H1 (cell line): ENCODE measurements around the gene ICOSLG. TPM values are rescaled to one million over a fixed set of nuclear protein-coding genes. Genes with fewer than 3 reads are reported as not detected.
"Not testable (repeated sequence)": the region's sequence is repeated elsewhere in the genome, so short reads cannot be mapped to it uniquely, and the experiment has no call there.

Experiments
- CTCF ChIA-PET: fragments of 300-600 bp; sonication (Branson Sonifier 250); formaldehyde crosslinking; loops from one replicate; lab custom pipeline; 2021; ENCODE audit not compliant: partially characterized antibody; lab: Charles Lee
- POLR2A ChIA-PET: fragments of 300-600 bp; sonication (Branson Sonifier 250); formaldehyde crosslinking; loops from one replicate; lab custom pipeline; 2021; ENCODE audit warnings: inconsistent platforms; ENCODE audit not compliant: partially characterized antibody; lab: Charles Lee
- DNase-seq, 2 experiments: peaks; one replicate each; pipeline versions ENCODE4 v3.0.0 to v3.0.0-alpha.2; 2010 to 2022; ENCODE audit warnings: low spot score in 2 of 2, low read depth in 1 of 2, mixed read lengths in 1 of 2
- FAIRE-seq: peaks from 2 replicates; lab custom pipeline; 2011; peaks lifted over from hg19 to GRCh38; lab: Jason Lieb, UNC
- H2AFZ ChIP-seq: 2 replicates; pipeline ENCODE4 v1.8.1; 2012; ENCODE audit warnings: low read length, inconsistent platforms
- H2AK5ac ChIP-seq: 2 replicates; pipeline ENCODE4 v1.6.1; 2013; ENCODE audit warnings: low read depth, low read length
- H2BK120ac ChIP-seq: replicated peaks from 2 replicates; pipeline ENCODE3; 2013; ENCODE audit warnings: low read depth, low read length, inconsistent platforms
- H2BK12ac ChIP-seq: 2 replicates; pipeline ENCODE4 v1.6.1; 2013; ENCODE audit warnings: low read depth, low read length
- H2BK15ac ChIP-seq: 2 replicates; pipeline ENCODE4 v1.6.1; 2013; ENCODE audit warnings: low read length
- H2BK20ac ChIP-seq: 2 replicates; pipeline ENCODE4 v1.6.1; 2013; ENCODE audit warnings: low read length
- H2BK5ac ChIP-seq: 2 replicates; pipeline ENCODE4 v1.6.1; 2013; ENCODE audit warnings: low read depth, low read length
- H3K14ac ChIP-seq: 2 replicates; pipeline ENCODE4 v1.6.1; 2013; ENCODE audit warnings: inconsistent platforms; ENCODE audit not compliant: insufficient read length
- H3K18ac ChIP-seq: 2 replicates; pipeline ENCODE4 v1.6.1; 2013; ENCODE audit warnings: low read length; ENCODE audit errors: extremely low read depth
- H3K23ac ChIP-seq: 2 replicates; pipeline ENCODE4 v1.6.1; 2013; ENCODE audit warnings: inconsistent platforms; ENCODE audit not compliant: insufficient read length
- H3K23me2 ChIP-seq: 2 replicates; pipeline ENCODE4 v1.6.1; 2013; ENCODE audit warnings: low read depth, low read length
- H3K27ac ChIP-seq: 2 replicates; pipeline ENCODE4 v1.6.1; 2011; ENCODE audit warnings: low read depth, low read length, inconsistent platforms
- H3K27me3 ChIP-seq, 4 experiments: replicated peaks in 1 of 4; 1 replicate in 1 of 4; 2 replicates in 3 of 4; pipeline versions ENCODE4 v1.6.1 to v1.8.1; 2011 to 2013; ENCODE audit warnings: low read length in 3 of 4, mild to moderate bottlenecking in 3 of 4, inconsistent platforms in 2 of 4, mixed read lengths in 2 of 4, moderate library complexity in 1 of 4; ENCODE audit not compliant: control insufficient read depth in 3 of 4, insufficient read depth in 3 of 4; ENCODE audit errors: extremely low read depth in 1 of 4
- H3K36me3 ChIP-seq, 4 experiments: 2 replicates each; pipeline versions ENCODE4 v1.6.1 to v1.8.1; 2011 to 2013; ENCODE audit warnings: mild to moderate bottlenecking in 4 of 4, low read length in 3 of 4, moderate library complexity in 2 of 4, control low read depth in 1 of 4, inconsistent platforms in 1 of 4; ENCODE audit not compliant: insufficient read depth in 4 of 4, control insufficient read depth in 2 of 4
- H3K4ac ChIP-seq: replicated peaks from 2 replicates; pipeline ENCODE3; 2013; ENCODE audit warnings: low read length, low read depth, mixed read lengths, inconsistent platforms; ENCODE audit not compliant: insufficient read length
- H3K4me1 ChIP-seq, 4 experiments: replicated peaks in 1 of 4; 1 replicate in 1 of 4; 2 replicates in 3 of 4; pipeline versions ENCODE4 v1.6.1 to v1.8.1; 2011 to 2013; ENCODE audit warnings: low read length in 3 of 4, inconsistent platforms in 2 of 4, mixed read lengths in 1 of 4; ENCODE audit not compliant: insufficient read depth in 4 of 4, control insufficient read depth in 3 of 4
- H3K4me2 ChIP-seq, 2 experiments: 2 replicates each; pipeline versions ENCODE4 v1.6.1 to v1.8.1; 2011 to 2013; ENCODE audit warnings: low read depth in 2 of 2, low read length in 2 of 2, control low read depth in 1 of 2, inconsistent platforms in 1 of 2, mild to moderate bottlenecking in 1 of 2; ENCODE audit not compliant: insufficient read depth in 1 of 2
- H3K4me3 ChIP-seq, 4 experiments: fragments of 200-600, 300-600 bp in 1 of 4; sonication (generic), shearing (Covaris generic), sonication (Bioruptor Twin) in 1 of 4; 2 replicates each; pipeline versions ENCODE4 v1.5.1 to v1.8.1; 2011 to 2016; ENCODE audit warnings: low read length in 4 of 4, low read depth in 3 of 4, control low read depth in 2 of 4, inconsistent platforms in 2 of 4, mild to moderate bottlenecking in 2 of 4, mixed read lengths in 1 of 4, moderate library complexity in 1 of 4; ENCODE audit not compliant: insufficient read depth in 2 of 4; ENCODE audit errors: extremely low read depth in 1 of 4
- H3K56ac ChIP-seq: replicated peaks from 2 replicates; pipeline ENCODE3; 2013; ENCODE audit warnings: low read depth, mild to moderate bottlenecking, mixed read lengths, low read length, inconsistent platforms; ENCODE audit not compliant: insufficient read length
- H3K79me1 ChIP-seq: 2 replicates; pipeline ENCODE4 v1.6.1; 2013; ENCODE audit warnings: low read depth, low read length, control low read depth
- H3K79me2 ChIP-seq, 2 experiments: 2 replicates each; pipeline versions ENCODE4 v1.6.1 to v1.8.1; 2012 to 2013; ENCODE audit warnings: low read length in 2 of 2, mild to moderate bottlenecking in 2 of 2, inconsistent platforms in 1 of 2; ENCODE audit not compliant: insufficient read depth in 2 of 2, control insufficient read depth in 1 of 2
- H3K9ac ChIP-seq, 4 experiments: replicated peaks in 1 of 4; 1 replicate in 1 of 4; 2 replicates in 3 of 4; pipeline versions ENCODE4 v1.6.1 to v1.8.1; 2011 to 2013; ENCODE audit warnings: low read depth in 3 of 4, low read length in 3 of 4, control low read depth in 2 of 4, mild to moderate bottlenecking in 2 of 4, moderate library complexity in 2 of 4, inconsistent platforms in 1 of 4; ENCODE audit errors: extremely low read depth in 1 of 4
- H3K9me3 ChIP-seq, 2 experiments: 2 replicates each; pipeline versions ENCODE4 v1.6.1 to v1.8.1; 2012 to 2013; ENCODE audit warnings: mild to moderate bottlenecking in 2 of 2, moderate library complexity in 2 of 2, control low read depth in 1 of 2, inconsistent platforms in 1 of 2, low read depth in 1 of 2, low read length in 1 of 2, mixed read lengths in 1 of 2; ENCODE audit not compliant: insufficient read depth in 2 of 2
- H4K20me1 ChIP-seq, 2 experiments: replicated peaks in 1 of 2; 2 replicates each; pipeline versions ENCODE3 to v1.8.1; 2011 to 2013; ENCODE audit warnings: inconsistent platforms in 2 of 2, low read length in 2 of 2, mild to moderate bottlenecking in 1 of 2; ENCODE audit not compliant: insufficient read depth in 2 of 2, control insufficient read depth in 1 of 2
- H4K5ac ChIP-seq: 2 replicates; pipeline ENCODE4 v1.6.1; 2013; ENCODE audit warnings: low read length, low read depth, mixed read lengths, inconsistent platforms; ENCODE audit not compliant: insufficient read length
- H4K8ac ChIP-seq: 2 replicates; pipeline ENCODE4 v1.8.0; 2013; ENCODE audit warnings: mild to moderate bottlenecking, moderate library complexity, low read length, inconsistent platforms; ENCODE audit not compliant: insufficient read depth; ENCODE audit errors: extremely low read depth
- H4K91ac ChIP-seq: replicated peaks from 2 replicates; pipeline ENCODE3; 2013; ENCODE audit warnings: low read length, mixed read lengths, inconsistent platforms; ENCODE audit not compliant: insufficient read length
- WGBS, 2 experiments: shearing (Covaris generic) in 1 of 2; methylation state at CpG; one replicate each; pipeline versions ENCODE4 v1.1.6 to v1.1.7; 2013 to 2015; ENCODE audit warnings: low lambda C conversion rate in 2 of 2, mixed read lengths in 2 of 2, inconsistent platforms in 1 of 2, low coverage in 1 of 2, missing lambda C conversion rate in 1 of 2; ENCODE audit not compliant: insufficient replicate concordance in 2 of 2, insufficient coverage in 1 of 2, insufficient read length in 1 of 2; ENCODE audit errors: extremely low coverage in 1 of 2, missing lambda C conversion rate in 1 of 2; 5-methylcytosine and 5-hydroxymethylcytosine counted together
- polyA plus RNA-seq, 7 experiments: library from polyadenylated mRNA; depleted of rRNA in 3 of 7; stranded (reverse) in 5 of 7; unstranded in 2 of 7; fragments of >200 nt in 5 of 7; fragments of 200-250 nt in 2 of 7; gene quantifications; 1 replicate in 5 of 7; 2 replicates in 1 of 7; 4 replicates in 1 of 7; pipeline versions ENCODE4 v1.2.1 to v1.2.3, GENCODE V29; 2011 to 2013; ENCODE audit warnings: missing spikeins in 2 of 7, mixed read lengths in 2 of 7
- total RNA-seq: library from RNA; stranded (reverse); fragmentation: NEBNext Ultra II Directional; extraction: Animal tissue kit (Norgen Biotek cat#: 25700); gene quantifications from 2 replicates; pipeline ENCODE4 v1.2.1, GENCODE V29; 2021

Gene ICOSLG
- total and polyA plus RNA-seq, 2 of the 8 experiments (the other 6 are each of a cell fraction or from before 2014, with no cell fraction given) = 2.3 to 5.5 TPM

GRCh38 chr21:44184862-44185261, 55.9 kb downstream of the ICOSLG start:
- H4K5ac ChIP-seq, H3K4me2 ChIP-seq, H3K23ac ChIP-seq, H2AK5ac ChIP-seq, H3K79me2 ChIP-seq, H2AFZ ChIP-seq, H4K91ac ChIP-seq, H2BK120ac ChIP-seq, H3K14ac ChIP-seq, H2BK15ac ChIP-seq, H3K27me3 ChIP-seq, H4K8ac ChIP-seq, DNase-seq, H3K56ac ChIP-seq, H2BK5ac ChIP-seq, FAIRE-seq, H3K36me3 ChIP-seq, H3K18ac ChIP-seq, H3K4me1 ChIP-seq, H3K4ac ChIP-seq, H3K79me1 ChIP-seq, H3K9ac ChIP-seq, CTCF ChIA-PET, H3K4me3 ChIP-seq, H3K9me3 ChIP-seq, H4K20me1 ChIP-seq, H3K23me2 ChIP-seq, H3K27ac ChIP-seq, POLR2A ChIA-PET, H2BK20ac ChIP-seq, H2BK12ac ChIP-seq: not testable (repeated sequence)
- no CpG with 5 or more reads among the region's 7 CpGs for WGBS, 2 experiments

- H3K14ac ChIP-seq, H3K27ac ChIP-seq, H2BK12ac ChIP-seq, H2AK5ac ChIP-seq, H3K18ac ChIP-seq, H3K36me3 ChIP-seq, H4K8ac ChIP-seq, DNase-seq, H3K9ac ChIP-seq, H3K9me3 ChIP-seq, H4K5ac ChIP-seq, POLR2A ChIA-PET, CTCF ChIA-PET, H3K56ac ChIP-seq, H2BK20ac ChIP-seq, H3K4ac ChIP-seq, H3K23ac ChIP-seq, H4K91ac ChIP-seq, H2BK5ac ChIP-seq, H4K20me1 ChIP-seq, H3K23me2 ChIP-seq, H3K27me3 ChIP-seq, H2BK15ac ChIP-seq, H3K4me3 ChIP-seq, H2BK120ac ChIP-seq, FAIRE-seq, H3K79me1 ChIP-seq, H3K4me2 ChIP-seq, H3K4me1 ChIP-seq, H2AFZ ChIP-seq, H3K79me2 ChIP-seq: not testable (repeated sequence)
- WGBS, 2 experiments = no CpG with 5 or more reads among the region's 8 CpGs
These were observed 58.5 kb downstream of the ICOSLG start for GRCh38 chr21:44182202-44182601.
